GM12878 (cell line): Measurements from ENCODE around the gene ANO2. TPM values are rescaled to one million over a fixed set of nuclear protein-coding genes. Genes with fewer than 3 reads are reported as not detected.

ENCODE experiments used
- EED ChIP-seq: sonication (generic); IDR thresholded peaks from 2 replicates; pipeline ENCODE4 v1.6.1; 2016; ENCODE audit warnings: antibody characterized with exemption, low read depth
- FOXM1 ChIP-seq: IDR thresholded peaks from 2 replicates; pipeline ENCODE4 v1.6.1; 2012; ENCODE audit warnings: low read depth, mild to moderate bottlenecking, inconsistent platforms, low read length, moderate library complexity
- IKZF2 ChIP-seq, 2 experiments: fragments of 450-650 bp; IDR thresholded peaks; 2 replicates each; pipeline ENCODE4 v1.6.1; 2017; ENCODE audit warnings: mild to moderate bottlenecking in 2 of 2, moderate library complexity in 2 of 2
- IRF5 ChIP-seq: fragments of 450-650 bp; IDR thresholded peaks from 2 replicates; pipeline ENCODE4 v1.6.1; 2017; ENCODE audit warnings: borderline replicate concordance
- NFXL1 ChIP-seq: fragments of 450-650 bp; IDR thresholded peaks from 2 replicates; pipeline ENCODE4 v1.6.1; 2017; ENCODE audit warnings: antibody characterized with exemption, mild to moderate bottlenecking, borderline replicate concordance
- NR2F1 ChIP-seq: fragments of 450-650 bp; conservative IDR thresholded peaks from 2 replicates; pipeline ENCODE4 v1.6.1; 2017; ENCODE audit warnings: mild to moderate bottlenecking
- PAX5 ChIP-seq: IDR thresholded peaks from 2 replicates; pipeline ENCODE4 v1.6.1; 2011; ENCODE audit warnings: low read depth, low read length, borderline replicate concordance
- TAF1 ChIP-seq: IDR thresholded peaks from 2 replicates; pipeline ENCODE4 v1.6.1; 2011; ENCODE audit warnings: mild to moderate bottlenecking, low read depth, low read length, borderline replicate concordance
- ZBTB33 ChIP-seq: fragments of 450-650 bp; IDR thresholded peaks from 2 replicates; pipeline ENCODE4 v1.6.1; 2017; ENCODE audit warnings: mild to moderate bottlenecking
- ZNF24 ChIP-seq: fragments of 450-650 bp; IDR thresholded peaks from 2 replicates; pipeline ENCODE4 v1.6.1; 2017; ENCODE audit warnings: antibody characterized with exemption, mild to moderate bottlenecking
- polyA plus RNA-seq, 11 experiments: library from polyadenylated mRNA; depleted of rRNA in 4 of 11; unstranded in 6 of 11; stranded (reverse) in 5 of 11; fragments of >200 nt; fragmentation: Nextera tagmentation in 4 of 11; fragmentation: Illumina TruSeq in 1 of 11; extraction: Ambion mirVana in 4 of 11; extraction: Trizol in 1 of 11; gene quantifications; 1 replicate in 1 of 11; 2 replicates in 10 of 11; pipeline versions ENCODE4 v1.2.1 to v1.2.3, GENCODE V29; 2011 to 2016; ENCODE audit warnings: inconsistent platforms in 2 of 11, missing spikeins in 2 of 11, low read depth in 1 of 11
- total RNA-seq, 4 experiments: library from RNA; depleted of rRNA in 3 of 4; stranded (reverse); fragments of >200 nt in 3 of 4; fragmentation: Illumina TruSeq in 1 of 4; extraction: Trizol in 1 of 4; gene quantifications; 2 replicates each; pipeline versions ENCODE4 v1.2.1 to v1.2.3, GENCODE V29; 2013 to 2021

The ANO2 gene
- total and polyA plus RNA-seq, 10 of the 15 experiments (the other 5 are each of a cell fraction or from before 2014, with no cell fraction given) = not detected

GRCh38 chr12:5921027-5921909 is 23.8 kb downstream of the ANO2 start (continued):
- no peak for TF ChIP-seq ZBTB33
- TF ChIP-seq PAX5 = no peak
- TF ChIP-seq IRF5 = no peak
- TF ChIP-seq FOXM1 = no peak
- TF ChIP-seq TAF1 = no peak
- no peak for TF ChIP-seq EED
- TF ChIP-seq ZNF24 = no peak
- no peak for TF ChIP-seq IKZF2 (IDR thresholded peaks at IDR 0.05)
- no peak for TF ChIP-seq NR2F1
- TF ChIP-seq NFXL1 = no peak
